GM12874 (cell line): ENCODE measurements around the gene NPAS3.

ENCODE experiments used
- CTCF ChIP-seq: IDR thresholded peaks from 2 replicates; pipeline ENCODE4 v1.5.1; 2011; ENCODE audit warnings: low read depth, mild to moderate bottlenecking, control low read depth, low read length, moderate library complexity; ENCODE audit not compliant: insufficient read depth

NPAS3 gene

DNA sequence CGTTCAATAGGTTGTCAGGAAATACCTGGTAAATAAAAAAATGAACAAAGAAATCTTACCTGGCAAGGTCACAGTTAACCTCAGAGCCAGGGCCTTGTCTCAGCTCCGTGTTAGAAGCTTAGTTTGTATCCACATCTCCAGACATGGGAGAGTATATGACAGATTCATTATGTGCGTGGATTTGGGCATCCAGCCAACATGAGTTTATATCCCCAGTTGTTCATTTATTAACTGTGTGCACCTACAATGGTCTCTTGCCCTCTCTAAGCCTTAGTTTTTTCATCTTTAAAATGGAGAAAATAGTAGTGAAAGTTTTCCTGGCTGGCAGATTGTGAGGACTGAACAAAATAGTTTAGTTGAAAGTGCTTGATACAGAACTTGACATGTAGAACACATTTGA lies 437.8 kb downstream of the NPAS3 start:
- TF ChIP-seq CTCF = no peak

GRCh38 chr14:33377596-33378390 lies 439.1 kb downstream of the NPAS3 start:
- TF ChIP-seq CTCF = no peak

GRCh38 chr14:33381717-33382116 lies 443.0 kb downstream of the NPAS3 start:
- TF ChIP-seq CTCF = no peak

DNA sequence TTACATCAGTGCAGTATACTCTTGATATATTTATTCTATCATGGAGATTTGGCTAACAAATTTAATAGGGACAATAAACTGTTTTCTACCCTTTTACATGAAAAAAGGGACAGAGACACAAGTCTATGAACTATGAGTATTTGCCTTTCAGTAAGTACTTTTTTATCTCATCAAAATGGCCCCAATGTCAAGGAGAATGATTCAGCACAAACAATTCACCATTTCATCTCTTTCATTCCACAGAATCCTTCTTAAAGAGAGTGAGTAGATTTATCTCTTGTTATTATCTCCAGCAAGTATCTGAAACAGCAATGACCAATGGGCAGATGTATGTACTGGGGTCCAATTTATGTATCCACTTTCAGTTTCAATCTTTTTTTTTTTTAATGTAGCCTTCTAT lies 447.5 kb downstream of the NPAS3 start:
- TF ChIP-seq CTCF = no peak

- TF ChIP-seq CTCF = no peak
These were observed 448.1 kb downstream of the NPAS3 start for GRCh38 chr14:33386781-33387180.

- TF ChIP-seq CTCF = no peak
These were observed 451.7 kb downstream of the NPAS3 start for GRCh38 chr14:33390335-33390734.

- no peak for TF ChIP-seq CTCF
These were observed 454.7 kb downstream of the NPAS3 start for GRCh38 chr14:33393231-33393894.
